HEK293 (cell line): Measurements from ENCODE around the gene PPM1E.
A peak's percentile ranks its signal among the peaks of the same experiment; 100 is the strongest.

Experiments
- FEZF1 ChIP-seq: fragments of 450-650 bp; formaldehyde crosslinking; IDR thresholded peaks from 2 replicates; pipeline ENCODE4 v1.5.1; 2016; ENCODE audit warnings: missing biosample characterization, missing genetic modification characterization
- KLF1 ChIP-seq: fragments of 450-650 bp; formaldehyde crosslinking; IDR thresholded peaks from 2 replicates; pipeline ENCODE4 v1.5.1; 2016; ENCODE audit warnings: missing biosample characterization, missing genetic modification characterization
- KLF7 ChIP-seq: fragments of 450-650 bp; formaldehyde crosslinking; IDR thresholded peaks from 2 replicates; pipeline ENCODE4 v1.5.1; 2016; ENCODE audit warnings: missing biosample characterization, missing genetic modification characterization, borderline replicate concordance
- OSR2 ChIP-seq: fragments of 450-650 bp; formaldehyde crosslinking; IDR thresholded peaks from 2 replicates; pipeline ENCODE4 v1.5.1; 2016; ENCODE audit warnings: missing biosample characterization, missing genetic modification characterization
- OVOL3 ChIP-seq: fragments of 450-650 bp; formaldehyde crosslinking; IDR thresholded peaks from 2 replicates; pipeline ENCODE4 v1.5.1; 2016; ENCODE audit warnings: missing biosample characterization, missing genetic modification characterization
- PRDM4 ChIP-seq: fragments of 450-650 bp; formaldehyde crosslinking; IDR thresholded peaks from 2 replicates; pipeline ENCODE4 v1.5.1; 2017; ENCODE audit warnings: missing biosample characterization, missing genetic modification characterization
- SETDB1 ChIP-seq: IDR thresholded peaks from one replicate; pipeline ENCODE4 v1.6.1; 2017; ENCODE audit warnings: mild to moderate bottlenecking, low read length, moderate library complexity, mixed read lengths; ENCODE audit not compliant: insufficient read length
- ZBTB1 ChIP-seq: fragments of 450-650 bp; formaldehyde crosslinking; IDR thresholded peaks from 2 replicates; pipeline ENCODE4 v1.5.1; 2016; ENCODE audit warnings: missing biosample characterization, missing genetic modification characterization
- ZBTB17 ChIP-seq: fragments of 450-650 bp; formaldehyde crosslinking; IDR thresholded peaks from 2 replicates; pipeline ENCODE4 v1.5.1; 2016; ENCODE audit warnings: missing biosample characterization, missing genetic modification characterization
- ZNF174 ChIP-seq: fragments of 450-650 bp; formaldehyde crosslinking; IDR thresholded peaks from 2 replicates; pipeline ENCODE4 v1.5.0; 2017; ENCODE audit warnings: missing biosample characterization, mild to moderate bottlenecking, missing genetic modification characterization
- ZNF19 ChIP-seq: fragments of 450-650 bp; formaldehyde crosslinking; IDR thresholded peaks from 2 replicates; pipeline ENCODE4; 2016; ENCODE audit warnings: missing biosample characterization, missing genetic modification characterization, low read depth
- ZNF248 ChIP-seq: fragments of 450-650 bp; formaldehyde crosslinking; IDR thresholded peaks from 2 replicates; pipeline ENCODE4 v1.5.1; 2017; ENCODE audit warnings: missing biosample characterization, missing genetic modification characterization
- ZNF280D ChIP-seq: fragments of 450-650 bp; formaldehyde crosslinking; IDR thresholded peaks from 2 replicates; pipeline ENCODE4 v1.5.1; 2016; ENCODE audit warnings: missing biosample characterization, missing genetic modification characterization
- ZNF311 ChIP-seq: fragments of 450-650 bp; formaldehyde crosslinking; IDR thresholded peaks from 2 replicates; pipeline ENCODE4 v1.5.1; 2017; ENCODE audit warnings: missing biosample characterization, missing genetic modification characterization, borderline replicate concordance
- ZNF366 ChIP-seq: fragments of 450-650 bp; formaldehyde crosslinking; conservative IDR thresholded peaks from 2 replicates; pipeline ENCODE4 v1.5.1; 2016; ENCODE audit warnings: missing biosample characterization, missing genetic modification characterization
- ZNF391 ChIP-seq: fragments of 450-650 bp; formaldehyde crosslinking; IDR thresholded peaks from 2 replicates; pipeline ENCODE4 v1.5.1; 2016; ENCODE audit warnings: low read depth, missing biosample characterization, missing genetic modification characterization, borderline replicate concordance
- ZNF449 ChIP-seq: fragments of 450-650 bp; formaldehyde crosslinking; IDR thresholded peaks from 2 replicates; pipeline ENCODE4 v1.5.1; 2017; ENCODE audit warnings: missing biosample characterization, mild to moderate bottlenecking, missing genetic modification characterization, moderate library complexity
- ZNF473 ChIP-seq: fragments of 450-650 bp; formaldehyde crosslinking; IDR thresholded peaks from 2 replicates; pipeline ENCODE4 v1.5.1; 2017; ENCODE audit warnings: missing biosample characterization, missing genetic modification characterization
- ZNF560 ChIP-seq: fragments of 450-650 bp; formaldehyde crosslinking; IDR thresholded peaks from 2 replicates; pipeline ENCODE4 v1.5.1; 2017; ENCODE audit warnings: missing biosample characterization, missing genetic modification characterization, borderline replicate concordance
- ZNF585B ChIP-seq: fragments of 450-650 bp; formaldehyde crosslinking; IDR thresholded peaks from 2 replicates; pipeline ENCODE4 v1.5.1; 2016; ENCODE audit warnings: missing biosample characterization, missing genetic modification characterization
- ZNF596 ChIP-seq: fragments of 450-650 bp; IDR thresholded peaks from 2 replicates; pipeline ENCODE4 v1.5.0; 2018; ENCODE audit warnings: missing biosample characterization, mild to moderate bottlenecking, missing genetic modification characterization, moderate library complexity
- ZNF645 ChIP-seq: fragments of 450-650 bp; formaldehyde crosslinking; IDR thresholded peaks from 2 replicates; pipeline ENCODE4; 2016; ENCODE audit warnings: missing biosample characterization, missing genetic modification characterization
- ZNF677 ChIP-seq: fragments of 450-650 bp; IDR thresholded peaks from 2 replicates; pipeline ENCODE4 v1.5.0; 2018; ENCODE audit warnings: missing biosample characterization, mild to moderate bottlenecking, missing genetic modification characterization, moderate library complexity
- ZNF792 ChIP-seq: fragments of 450-650 bp; formaldehyde crosslinking; IDR thresholded peaks from 2 replicates; pipeline ENCODE4 v1.5.1; 2016; ENCODE audit warnings: missing biosample characterization, missing genetic modification characterization
- ZSCAN5A ChIP-seq: fragments of 450-650 bp; formaldehyde crosslinking; IDR thresholded peaks from 2 replicates; pipeline ENCODE4 v1.5.1; 2016; ENCODE audit warnings: missing biosample characterization, missing genetic modification characterization
- ZXDB ChIP-seq: fragments of 450-650 bp; formaldehyde crosslinking; IDR thresholded peaks from 2 replicates; pipeline ENCODE4 v1.5.1; 2016; ENCODE audit warnings: missing biosample characterization, missing genetic modification characterization
- TF ChIP-seq, protein P1 (sequence below): fragments of 450-650 bp; formaldehyde crosslinking; IDR thresholded peaks from 2 replicates; pipeline ENCODE4 v1.5.1; 2017; ENCODE audit warnings: missing biosample characterization, missing genetic modification characterization
- TF ChIP-seq, protein P2 (sequence below): fragments of 450-650 bp; formaldehyde crosslinking; IDR thresholded peaks from 2 replicates; pipeline ENCODE4 v1.5.1; 2016; ENCODE audit warnings: missing biosample characterization, missing genetic modification characterization

Gene PPM1E

GRCh38 chr17:58917228-58917627 is 161.6 kb downstream of the PPM1E start (continued):
- TF ChIP-seq ZNF473 (tag by site-specific recombination) = no peak
- peak; percentile 80 for TF ChIP-seq FEZF1
- no peak for TF ChIP-seq KLF1 (tag by site-specific recombination)
- 0 out of 2 replicates have a peak, but pooled peaks have one; percentile 21 for TF ChIP-seq ZXDB (tag by site-specific recombination)
- TF ChIP-seq ZNF449 = no peak
- no peak for TF ChIP-seq KLF7
- no peak for TF ChIP-seq ZNF248 (tag by site-specific recombination)
- TF ChIP-seq, protein P1, sequence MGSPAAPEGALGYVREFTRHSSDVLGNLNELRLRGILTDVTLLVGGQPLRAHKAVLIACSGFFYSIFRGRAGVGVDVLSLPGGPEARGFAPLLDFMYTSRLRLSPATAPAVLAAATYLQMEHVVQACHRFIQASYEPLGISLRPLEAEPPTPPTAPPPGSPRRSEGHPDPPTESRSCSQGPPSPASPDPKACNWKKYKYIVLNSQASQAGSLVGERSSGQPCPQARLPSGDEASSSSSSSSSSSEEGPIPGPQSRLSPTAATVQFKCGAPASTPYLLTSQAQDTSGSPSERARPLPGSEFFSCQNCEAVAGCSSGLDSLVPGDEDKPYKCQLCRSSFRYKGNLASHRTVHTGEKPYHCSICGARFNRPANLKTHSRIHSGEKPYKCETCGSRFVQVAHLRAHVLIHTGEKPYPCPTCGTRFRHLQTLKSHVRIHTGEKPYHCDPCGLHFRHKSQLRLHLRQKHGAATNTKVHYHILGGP (tag by site-specific recombination) = no peak
- TF ChIP-seq ZSCAN5A (tag by site-specific recombination) = no peak
- TF ChIP-seq ZNF585B (tag by site-specific recombination) = no peak
- TF ChIP-seq ZNF792 (tag by site-specific recombination) = no peak
- TF ChIP-seq PRDM4 (tag by site-specific recombination) = peak; percentile 68
- no peak for TF ChIP-seq ZNF19 (tag by site-specific recombination)
- TF ChIP-seq ZNF280D (tag by site-specific recombination) = no peak
- TF ChIP-seq ZNF677 (tag by site-specific recombination) = no peak
- TF ChIP-seq, protein P2, sequence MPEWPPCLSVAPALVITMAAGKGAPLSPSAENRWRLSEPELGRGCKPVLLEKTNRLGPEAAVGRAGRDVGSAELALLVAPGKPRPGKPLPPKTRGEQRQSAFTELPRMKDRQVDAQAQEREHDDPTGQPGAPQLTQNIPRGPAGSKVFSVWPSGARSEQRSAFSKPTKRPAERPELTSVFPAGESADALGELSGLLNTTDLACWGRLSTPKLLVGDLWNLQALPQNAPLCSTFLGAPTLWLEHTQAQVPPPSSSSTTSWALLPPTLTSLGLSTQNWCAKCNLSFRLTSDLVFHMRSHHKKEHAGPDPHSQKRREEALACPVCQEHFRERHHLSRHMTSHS (tag by site-specific recombination) = no peak
- TF ChIP-seq SETDB1 = no peak
- TF ChIP-seq ZNF596 = no peak
- TF ChIP-seq OVOL3 (tag by site-specific recombination) = peak; percentile 85; the same call in 1 of the 2 replicates
- TF ChIP-seq ZNF560 = no peak
- TF ChIP-seq ZNF311 (tag by site-specific recombination) = no peak
- no peak for TF ChIP-seq ZNF174 (tag by site-specific recombination)
- TF ChIP-seq OSR2 (tag by site-specific recombination) = peak; percentile 88
- 0 out of 2 replicates have a peak, but pooled peaks have one; percentile 9 for TF ChIP-seq ZBTB1 (tag by site-specific recombination)
- no peak for TF ChIP-seq ZNF645 (tag by site-specific recombination)
- peak; percentile 23; the same call in 1 of the 2 replicates for TF ChIP-seq ZBTB17 (tag by site-specific recombination)
- no peak for TF ChIP-seq ZNF366
- TF ChIP-seq ZNF391 (tag by site-specific recombination) = no peak
